Peyer's patch (tissue), 4 donors: ENCODE measurements around the gene SRGAP2B. TPM values are rescaled to one million over a fixed set of nuclear protein-coding genes. Genes with fewer than 3 reads are reported as not detected.
"Not testable (repeated sequence)": the region's sequence is repeated elsewhere in the genome, so short reads cannot be mapped to it uniquely, and the experiment has no call there.

Experiments
- DNase-seq, 3 donors: peaks; one replicate each; pipeline ENCODE4 v3.0.0-alpha.2; 2017 to 2019
- H3K27ac ChIP-seq, 4 donors: fragments of 200-600 bp; sonication (generic); one replicate each; pipeline ENCODE4 v1.5.1; 2016 to 2019
- H3K27me3 ChIP-seq, 2 donors: fragments of 200-600 bp; sonication (generic); one replicate each; pipeline ENCODE4 v1.5.1; 2019
- H3K36me3 ChIP-seq, 3 donors: fragments of 200-600 bp; sonication (generic); one replicate each; pipeline ENCODE4 v1.5.1; 2016 to 2019
- H3K4me1 ChIP-seq, 4 donors: fragments of 200-600 bp; sonication (generic); one replicate each; pipeline ENCODE4 v1.5.1; 2016 to 2019
- H3K4me3 ChIP-seq, 4 donors: fragments of 200-600 bp; sonication (generic); 1 replicate in 3 of 4; 2 replicates in 1 of 4; pipeline ENCODE4 v1.5.1; 2016 to 2019; ENCODE audit warnings: mild to moderate bottlenecking in 1 of 4
- H3K9me3 ChIP-seq, 4 donors: fragments of 200-600 bp; sonication (generic); one replicate each; pipeline ENCODE4 v1.5.1; 2016 to 2019; ENCODE audit warnings: mild to moderate bottlenecking in 1 of 4
- total RNA-seq, 4 donors: library from RNA; depleted of rRNA; stranded (reverse); fragments of >200 nt; gene quantifications; one replicate each; pipeline ENCODE4 v1.1.0, GENCODE V29; 2016

The SRGAP2B gene
- total RNA-seq, 4 donors from 2014 or later, result 2.5 to 31.4 (median 5.8) TPM

DNA sequence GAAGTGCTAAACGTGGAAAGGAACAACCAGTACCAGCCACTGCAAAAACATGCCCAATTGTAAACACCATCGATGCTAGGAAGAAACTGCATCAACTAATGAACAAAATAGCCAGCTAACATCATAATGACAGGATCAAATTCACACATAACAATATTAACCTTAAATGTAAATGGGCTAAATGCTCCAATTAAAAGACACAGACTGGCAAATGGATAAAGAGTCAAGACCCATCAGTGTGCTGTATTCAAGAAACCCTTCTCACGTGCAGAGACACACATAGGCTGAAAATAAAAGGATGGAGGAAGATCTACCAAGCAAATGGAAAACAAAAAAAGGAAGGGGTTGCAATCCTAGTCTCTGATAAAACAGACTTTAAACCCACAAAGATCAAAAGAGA lies 128.6 kb downstream of the SRGAP2B start:
- not testable (repeated sequence) for H3K27ac ChIP-seq, H3K4me3 ChIP-seq, DNase-seq, H3K4me1 ChIP-seq, H3K36me3 ChIP-seq, H3K27me3 ChIP-seq, H3K9me3 ChIP-seq

DNA sequence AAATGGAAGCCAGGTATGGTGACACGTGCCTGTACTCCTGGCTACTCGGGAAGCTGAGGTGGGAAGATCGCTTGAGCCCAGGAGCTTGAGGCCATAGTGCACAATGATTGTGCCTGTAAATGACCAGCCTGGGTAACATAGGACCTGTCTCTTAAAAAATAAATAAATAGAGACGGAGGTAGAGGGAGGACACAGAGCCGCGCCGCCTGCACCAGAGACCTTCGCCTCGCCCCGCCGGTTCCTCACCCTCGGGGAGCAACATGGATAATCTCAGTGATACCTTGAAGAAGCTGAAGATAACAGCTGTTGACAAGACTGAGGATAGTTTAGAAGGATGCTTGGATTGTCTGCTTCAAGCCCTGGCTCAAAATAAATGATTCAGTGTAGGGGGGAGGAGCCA lies 130.4 kb downstream of the SRGAP2B start:
- DNase-seq, H3K4me1 ChIP-seq, H3K9me3 ChIP-seq, H3K36me3 ChIP-seq, H3K4me3 ChIP-seq, H3K27ac ChIP-seq, H3K27me3 ChIP-seq: not testable (repeated sequence)

DNA sequence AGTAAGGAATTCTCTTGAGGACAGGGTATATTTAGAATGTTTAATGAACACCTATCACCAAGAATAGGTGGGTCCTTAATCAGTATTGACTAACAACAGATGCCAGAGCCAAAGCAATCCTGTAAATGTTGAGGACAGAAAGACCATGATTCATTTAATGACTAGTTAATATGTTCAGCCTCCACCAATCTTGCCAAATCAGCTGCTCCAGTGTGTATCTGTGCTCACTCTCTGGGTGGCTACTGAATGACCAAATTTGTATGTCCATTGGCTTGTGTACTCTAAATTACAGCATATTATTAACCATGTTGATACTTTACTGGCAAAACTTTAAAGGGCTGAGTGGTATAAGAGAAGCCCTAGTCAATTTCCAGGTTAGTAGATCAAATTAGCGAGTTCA lies 130.9 kb downstream of the SRGAP2B start:
- DNase-seq, H3K27ac ChIP-seq, H3K36me3 ChIP-seq, H3K4me3 ChIP-seq, H3K9me3 ChIP-seq, H3K4me1 ChIP-seq, H3K27me3 ChIP-seq: not testable (repeated sequence)

DNA sequence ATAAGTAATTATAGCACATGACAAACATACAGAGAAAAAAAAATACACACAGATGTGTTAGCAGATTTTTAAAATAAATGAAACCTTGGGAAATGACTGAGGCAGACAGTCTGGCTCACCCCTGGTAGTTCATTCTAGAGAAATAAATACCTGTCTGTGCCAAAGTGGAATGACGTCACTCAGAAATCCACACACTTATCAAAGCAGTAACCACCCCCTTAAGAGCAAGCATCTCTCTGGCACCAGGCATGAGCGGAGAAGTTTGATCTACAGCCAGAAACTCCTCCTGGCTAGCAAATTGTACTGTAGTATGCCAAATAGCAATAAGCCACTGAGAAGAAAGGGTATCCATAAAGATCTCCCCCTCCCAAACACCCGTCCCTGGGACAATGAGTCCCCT lies 131.6 kb downstream of the SRGAP2B start:
- H3K4me3 ChIP-seq, DNase-seq, H3K9me3 ChIP-seq, H3K4me1 ChIP-seq, H3K36me3 ChIP-seq, H3K27ac ChIP-seq, H3K27me3 ChIP-seq: not testable (repeated sequence)

DNA sequence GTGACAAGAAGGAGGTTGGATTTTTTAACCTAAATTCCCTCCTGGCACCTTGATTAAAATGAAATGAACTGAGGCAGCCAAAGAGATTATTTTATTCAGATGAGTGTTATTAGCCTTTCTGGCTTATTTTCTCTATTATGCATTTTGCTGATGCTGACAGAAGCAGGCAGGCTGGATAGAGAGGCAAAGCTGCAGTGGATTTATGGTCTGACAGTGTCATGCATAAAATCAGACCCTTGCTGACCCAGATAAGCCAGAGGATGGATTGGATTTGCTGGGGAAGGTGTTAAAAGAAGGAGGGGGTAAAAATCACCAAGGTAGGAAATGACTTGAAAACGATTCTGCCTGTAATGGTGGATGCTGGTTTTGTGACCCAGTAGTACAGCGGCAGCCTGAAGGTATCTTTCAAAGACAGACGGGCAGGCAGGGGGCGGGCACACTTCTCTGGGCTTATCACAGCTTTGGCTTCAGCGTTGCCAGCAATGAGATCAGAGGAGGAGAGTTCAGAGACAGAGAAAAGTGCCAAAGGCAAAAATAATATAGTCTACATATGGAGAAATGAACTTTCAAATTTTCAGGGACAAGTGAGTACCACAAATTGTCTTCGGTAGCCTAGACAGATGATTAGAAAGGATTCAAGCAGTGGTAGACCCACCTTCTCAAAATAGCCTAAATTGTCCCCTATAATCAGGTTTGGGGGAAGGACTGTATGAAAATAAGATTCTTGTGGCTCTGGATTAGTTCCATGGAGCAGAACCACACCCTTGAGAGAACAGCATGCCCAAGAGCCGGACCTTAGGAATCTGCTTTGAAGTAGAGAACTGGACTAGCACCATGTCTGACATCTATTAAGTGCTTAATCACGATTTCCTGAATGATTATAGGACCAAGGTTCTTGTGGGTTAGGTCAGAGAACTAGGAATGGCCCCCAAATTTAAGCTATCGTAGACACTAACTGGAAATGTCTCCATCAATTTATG lies 133.2 kb downstream of the SRGAP2B start:
- not testable (repeated sequence) for H3K9me3 ChIP-seq, H3K4me3 ChIP-seq, H3K27me3 ChIP-seq, H3K27ac ChIP-seq, DNase-seq, H3K4me1 ChIP-seq, H3K36me3 ChIP-seq

DNA sequence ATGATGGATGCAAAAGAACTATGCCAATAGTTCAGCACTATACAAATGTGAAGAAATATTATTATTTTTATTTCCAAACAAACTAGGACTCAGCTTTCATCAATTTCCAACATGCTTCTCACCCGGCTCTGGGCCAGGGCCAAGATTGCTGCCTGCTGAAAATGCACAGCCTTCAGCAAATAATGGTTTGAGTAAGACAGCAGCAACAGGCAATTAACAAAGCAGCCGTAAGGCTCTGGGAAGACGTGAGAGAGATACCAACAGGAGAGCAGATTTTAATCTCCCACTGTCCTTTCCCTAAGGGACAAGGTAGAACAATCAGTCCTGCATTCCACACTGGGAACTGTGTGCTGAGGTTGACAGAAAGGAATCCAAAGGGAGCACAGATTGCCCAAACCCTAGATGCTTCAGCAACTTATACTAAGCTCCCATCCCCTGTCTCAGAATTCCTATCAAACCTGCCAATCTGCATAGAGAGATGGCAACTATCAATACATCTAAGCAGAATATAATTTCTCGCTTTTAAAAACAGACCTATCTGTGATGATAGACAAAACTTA lies 134.1 kb downstream of the SRGAP2B start:
- DNase-seq, H3K4me1 ChIP-seq, H3K27ac ChIP-seq, H3K4me3 ChIP-seq, H3K36me3 ChIP-seq, H3K27me3 ChIP-seq, H3K9me3 ChIP-seq: not testable (repeated sequence)

DNA sequence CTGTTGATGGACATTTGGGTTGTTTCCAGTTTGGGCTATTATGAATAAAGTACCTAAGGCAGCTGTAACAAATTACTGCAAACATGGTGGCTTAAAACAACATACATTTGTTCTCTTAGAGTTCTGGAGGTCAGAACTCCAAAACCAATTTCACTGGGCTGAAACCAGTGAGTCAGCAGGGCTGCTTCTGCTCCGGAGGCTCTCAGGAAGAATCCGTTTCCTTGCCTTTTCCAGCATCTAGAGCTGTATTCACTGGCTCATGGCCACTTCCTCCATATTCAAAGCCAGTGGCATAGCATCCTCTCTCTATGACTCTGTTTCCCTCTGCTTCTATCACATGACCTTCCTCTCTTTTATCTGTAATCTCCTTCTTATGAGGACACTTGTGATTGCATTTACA lies 146.7 kb downstream of the SRGAP2B start:
- H3K4me1 ChIP-seq, H3K9me3 ChIP-seq, H3K4me3 ChIP-seq, H3K36me3 ChIP-seq, H3K27me3 ChIP-seq, DNase-seq, H3K27ac ChIP-seq: not testable (repeated sequence)

DNA sequence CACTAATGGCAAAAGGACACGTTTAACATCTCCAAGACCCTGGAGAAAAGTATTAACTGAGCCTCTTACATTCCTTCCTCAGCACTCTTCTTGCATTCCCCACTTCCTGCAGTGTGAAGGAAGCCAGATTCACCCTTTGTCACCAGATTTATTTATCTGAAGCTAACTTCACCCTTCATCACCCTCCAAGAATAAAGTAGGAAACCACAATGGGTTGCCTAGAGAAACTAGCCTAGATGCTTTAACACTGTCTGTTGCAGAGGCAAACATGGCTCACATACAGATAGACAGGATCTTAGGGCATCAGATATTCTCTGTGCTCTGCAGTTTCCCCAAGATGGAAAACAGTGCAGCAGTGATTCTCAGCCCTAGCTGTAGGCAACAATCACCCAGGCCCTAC lies 147.6 kb downstream of the SRGAP2B start:
- not testable (repeated sequence) for H3K4me3 ChIP-seq, H3K4me1 ChIP-seq, H3K36me3 ChIP-seq, H3K27ac ChIP-seq, DNase-seq, H3K9me3 ChIP-seq, H3K27me3 ChIP-seq

DNA sequence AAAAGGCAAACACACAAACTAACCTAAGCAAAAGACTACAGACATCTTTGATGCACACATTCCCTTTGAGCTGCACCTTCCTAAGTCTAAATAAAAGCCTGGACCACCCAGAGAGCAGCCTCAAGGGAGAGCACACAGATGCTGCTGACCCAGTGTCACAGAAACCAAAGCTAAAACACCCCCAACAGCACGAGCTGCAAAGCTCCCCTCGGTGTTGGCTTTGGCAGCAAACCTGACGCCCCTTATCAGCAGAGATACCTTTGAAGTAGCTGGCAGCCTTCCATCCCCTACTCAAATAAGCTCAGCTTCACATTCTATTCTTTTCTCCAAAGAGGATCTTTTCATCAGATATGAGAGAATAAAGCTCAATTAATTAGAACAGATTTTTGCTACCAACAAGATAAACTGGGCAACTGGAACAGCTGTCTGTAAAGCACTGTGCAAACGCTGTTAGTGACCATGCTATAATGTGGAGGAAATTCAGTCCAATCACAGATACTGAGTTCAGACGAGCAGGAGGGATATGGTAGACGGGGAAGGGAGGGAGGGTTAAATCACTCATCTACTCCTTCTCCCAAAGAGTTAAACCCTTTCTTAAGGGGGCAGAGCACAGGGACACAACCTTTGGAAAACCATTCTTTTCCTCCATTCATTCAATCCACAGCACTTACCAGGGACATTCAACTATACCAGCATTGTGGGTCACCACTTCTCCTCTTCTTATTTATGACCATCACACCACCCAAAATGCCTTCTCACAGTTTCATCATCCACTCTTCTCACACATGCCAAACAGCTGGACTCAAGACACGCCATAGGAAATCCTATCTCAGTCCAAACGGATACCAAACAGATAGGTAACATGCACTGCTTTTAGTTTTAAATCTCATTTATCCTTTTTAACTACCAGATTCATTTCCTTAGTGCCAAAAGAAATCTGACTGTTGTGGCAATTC lies 148.3 kb downstream of the SRGAP2B start:
- H3K36me3 ChIP-seq, result not testable (repeated sequence)

DNA sequence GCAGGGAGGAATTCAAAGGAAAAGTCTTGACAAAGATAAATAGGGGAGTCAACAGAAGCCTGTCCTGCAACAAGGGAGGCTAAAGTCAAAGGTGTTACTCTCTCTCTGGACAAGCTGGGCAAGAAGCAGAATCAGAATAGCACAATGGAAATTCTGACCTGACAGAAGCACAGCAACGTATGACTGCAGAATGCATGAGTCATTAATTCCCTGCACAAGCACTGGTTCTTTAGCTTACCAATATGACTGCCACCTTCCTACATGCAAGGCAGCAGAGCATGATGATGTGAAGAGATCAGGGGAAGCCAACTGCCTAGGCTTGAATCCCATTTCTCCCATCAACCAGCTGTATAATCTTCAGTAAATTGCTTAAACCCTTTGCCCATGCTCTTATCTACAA lies 153.4 kb downstream of the SRGAP2B start:
- H3K9me3 ChIP-seq, H3K36me3 ChIP-seq, H3K27ac ChIP-seq, H3K4me1 ChIP-seq, DNase-seq, H3K4me3 ChIP-seq, H3K27me3 ChIP-seq: not testable (repeated sequence)

More for the DNA sequence above, 148.3 kb downstream of the SRGAP2B start:
- not testable (repeated sequence) for DNase-seq, H3K4me3 ChIP-seq, H3K27ac ChIP-seq, H3K27me3 ChIP-seq, H3K4me1 ChIP-seq, H3K9me3 ChIP-seq

DNA sequence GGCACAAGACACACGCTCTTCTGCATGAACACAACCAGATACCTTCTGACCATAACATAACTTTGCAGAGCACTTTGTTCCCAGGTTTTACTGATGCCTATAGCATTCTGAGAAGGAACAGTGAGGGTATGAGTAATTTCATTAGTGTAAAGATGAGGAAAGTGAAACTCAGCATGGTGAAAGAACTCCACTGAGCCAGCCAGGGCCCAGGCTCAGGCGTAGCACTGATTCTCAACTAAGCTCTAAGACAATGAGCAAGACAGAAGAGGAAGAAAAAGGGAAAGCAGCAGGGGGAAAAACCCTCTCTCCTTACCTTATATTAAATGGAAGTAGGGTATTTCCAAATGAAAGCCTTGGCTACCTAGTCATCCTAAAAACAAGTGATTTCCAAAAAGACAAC lies 155.1 kb downstream of the SRGAP2B start:
- H3K27me3 ChIP-seq, H3K4me1 ChIP-seq, H3K4me3 ChIP-seq, DNase-seq, H3K36me3 ChIP-seq, H3K9me3 ChIP-seq, H3K27ac ChIP-seq: not testable (repeated sequence)

DNA sequence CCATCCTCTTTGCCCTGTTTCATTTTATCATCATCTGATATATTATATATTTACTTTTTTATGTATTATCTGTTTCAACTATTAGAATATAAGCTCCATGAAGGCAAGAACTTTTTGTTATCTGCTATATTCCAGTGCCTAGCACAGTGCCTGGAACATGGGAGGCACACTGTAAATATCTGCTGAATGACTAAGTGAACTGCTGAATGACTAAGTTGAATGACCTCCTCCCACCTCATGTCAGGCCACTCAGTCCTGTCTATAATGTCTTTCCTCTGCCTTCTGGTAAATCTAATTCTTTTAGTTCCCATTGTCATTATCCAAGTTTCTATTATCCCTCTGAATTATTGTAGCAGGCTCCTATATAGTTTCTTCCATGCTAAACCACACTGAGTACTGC lies 156.5 kb downstream of the SRGAP2B start:
- H3K4me3 ChIP-seq, H3K4me1 ChIP-seq, H3K27me3 ChIP-seq, DNase-seq, H3K36me3 ChIP-seq, H3K27ac ChIP-seq, H3K9me3 ChIP-seq: not testable (repeated sequence)

DNA sequence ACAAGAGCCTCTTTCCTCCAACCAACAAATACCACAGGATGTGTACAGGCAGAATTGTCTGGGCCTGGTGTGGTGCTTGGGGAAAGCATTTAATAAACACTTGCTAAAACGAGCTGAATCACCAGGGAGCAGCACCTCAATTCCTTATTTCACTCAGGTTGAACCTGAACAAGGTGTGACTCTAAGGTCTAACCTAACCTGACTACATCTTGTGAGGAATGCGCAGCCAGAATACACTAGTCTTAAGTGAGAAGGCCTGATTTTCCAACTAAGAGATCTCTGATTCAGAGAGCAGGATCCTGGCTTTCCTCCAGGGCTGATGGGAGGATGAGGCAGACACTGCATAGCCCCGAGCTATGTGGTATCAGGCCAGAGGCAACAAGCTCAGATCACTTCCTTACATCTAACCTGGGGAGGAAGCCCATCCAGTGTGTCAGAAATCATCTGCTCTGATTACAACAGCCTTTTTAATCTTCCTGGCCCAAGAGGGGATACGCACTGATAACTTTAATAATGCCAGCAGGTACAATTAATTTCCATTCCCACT lies 158.9 kb downstream of the SRGAP2B start:
- H3K9me3 ChIP-seq, H3K36me3 ChIP-seq, H3K4me1 ChIP-seq, H3K4me3 ChIP-seq, DNase-seq, H3K27me3 ChIP-seq, H3K27ac ChIP-seq: not testable (repeated sequence)

DNA sequence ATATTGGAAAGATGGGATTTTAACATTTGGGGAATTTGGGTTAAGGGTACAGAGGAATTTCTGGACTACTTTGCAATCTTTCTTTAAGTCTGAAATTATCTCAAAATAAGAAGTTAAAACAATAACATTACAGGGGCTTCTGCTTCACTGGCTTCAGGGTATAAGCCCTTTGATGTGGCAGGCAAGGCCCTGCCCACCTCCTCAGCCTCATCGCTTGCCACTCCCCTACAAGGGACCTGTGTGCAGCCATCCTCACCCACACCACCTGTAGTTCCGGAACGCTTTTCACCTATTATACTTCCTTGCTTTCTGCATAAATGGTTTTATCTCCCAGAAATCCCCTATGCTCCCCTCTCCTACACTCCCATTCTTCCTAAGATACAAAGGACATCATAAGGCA lies 159.8 kb downstream of the SRGAP2B start:
- not testable (repeated sequence) for H3K36me3 ChIP-seq, H3K4me3 ChIP-seq, DNase-seq, H3K27ac ChIP-seq, H3K4me1 ChIP-seq, H3K9me3 ChIP-seq, H3K27me3 ChIP-seq
